Liver (tissue), 3 donors: ENCODE measurements around the gene MYH11.

Experiments used
- ATF3 ChIP-seq: IDR thresholded peaks from 2 replicates; pipeline ENCODE4 v1.6.1; 2016; ENCODE audit warnings: antibody characterized with exemption
- CTCF ChIP-seq: fragments of 150-350 bp; IDR thresholded peaks from 2 replicates; pipeline ENCODE4 v1.5.1; 2017; ENCODE audit warnings: improper control_type of control experiment, low read depth, low read length; ENCODE audit not compliant: missing input control
- EGR1 ChIP-seq, 2 donors: IDR thresholded peaks; 2 replicates each; pipeline ENCODE4 v1.6.1; 2016 to 2018; ENCODE audit warnings: antibody characterized with exemption in 2 of 2, low read depth in 2 of 2
- GABPA ChIP-seq, 2 donors: IDR thresholded peaks in 1 of 2; conservative IDR thresholded peaks in 1 of 2; 2 replicates each; pipeline ENCODE4 v1.6.1; 2016; ENCODE audit warnings: antibody characterized with exemption in 2 of 2, mild to moderate bottlenecking in 1 of 2, moderate library complexity in 1 of 2
- HNF4G ChIP-seq: IDR thresholded peaks from 2 replicates; pipeline ENCODE4 v1.6.1; 2016; ENCODE audit warnings: antibody characterized with exemption
- JUND ChIP-seq, 2 donors: IDR thresholded peaks; 2 replicates each; pipeline ENCODE4 v1.6.1; 2016; ENCODE audit warnings: antibody characterized with exemption in 2 of 2
- MAX ChIP-seq: IDR thresholded peaks from 2 replicates; pipeline ENCODE4 v1.6.1; 2016; ENCODE audit warnings: antibody characterized with exemption
- NR2F2 ChIP-seq: IDR thresholded peaks from 2 replicates; pipeline ENCODE4 v1.6.1; 2016; ENCODE audit warnings: antibody characterized with exemption
- RAD21 ChIP-seq, 2 donors: IDR thresholded peaks; 2 replicates each; pipeline ENCODE4 v1.6.1; 2016; ENCODE audit warnings: antibody characterized with exemption in 2 of 2, mild to moderate bottlenecking in 2 of 2
- RXRA ChIP-seq, 2 donors: IDR thresholded peaks; 2 replicates each; pipeline ENCODE4 v1.6.1; 2017 to 2018; ENCODE audit warnings: antibody characterized with exemption in 2 of 2, mild to moderate bottlenecking in 1 of 2
- SP1 ChIP-seq: IDR thresholded peaks from 2 replicates; pipeline ENCODE4 v1.6.1; 2018; ENCODE audit warnings: antibody characterized with exemption, mild to moderate bottlenecking
- YY1 ChIP-seq: IDR thresholded peaks from 2 replicates; pipeline ENCODE4 v1.6.1; 2016; ENCODE audit warnings: antibody characterized with exemption, mild to moderate bottlenecking
- donor health status: healthy.
- donor health status: healthy.

- TF ChIP-seq CTCF, result peak; percentile 55
- no peak for TF ChIP-seq JUND (IDR thresholded peaks at IDR 0.05)
- no peak for TF ChIP-seq YY1
- TF ChIP-seq RAD21 (IDR thresholded peaks at IDR 0.05), result peak; percentile 68 to 77
- TF ChIP-seq ATF3, result no peak
- TF ChIP-seq GABPA (IDR thresholded peaks at IDR 0.05 in 1 of 2, conservative IDR thresholded peaks at IDR 0.05 in 1 of 2), result no peak
- TF ChIP-seq EGR1 (IDR thresholded peaks at IDR 0.05; ENCODE audit: low read depth in 2 of 2), result no peak
- no peak for TF ChIP-seq MAX
- TF ChIP-seq RXRA (IDR thresholded peaks at IDR 0.05), result no peak
- TF ChIP-seq SP1, result no peak
- TF ChIP-seq NR2F2, result no peak
- no peak for TF ChIP-seq HNF4G
These were observed 18.0 kb upstream of the MYH11 start for GRCh38 chr16:15874745-15875314.
